Measurements from ENCODE around the gene KDM4C.
A peak's percentile ranks its signal among the peaks of the same experiment; 100 is the strongest.
"Not testable (repeated sequence)": the region's sequence is repeated elsewhere in the genome, so short reads cannot be mapped to it uniquely, and the experiment has no call there.

The KDM4C gene

GRCh38 chr9:6986141-6986815 lies 228.5 kb downstream of the KDM4C start:
- DNase-seq: no peak

GRCh38 chr9:6987381-6987780 lies 229.6 kb downstream of the KDM4C start:
- no peak for DNase-seq

GRCh38 chr9:6991418-6991817 lies 233.6 kb downstream of the KDM4C start:
- DNase-seq: no peak

- no peak for DNase-seq
Observed at GRCh38 chr9:6996061-6996854, 238.5 kb downstream of the KDM4C start.

GRCh38 chr9:6997330-6997729 lies 239.6 kb downstream of the KDM4C start:
- no peak for DNase-seq

- no peak for DNase-seq
Observed at GRCh38 chr9:6999794-7000193, 242.0 kb downstream of the KDM4C start.

- DNase-seq: no peak
Observed at GRCh38 chr9:7001571-7001970, 243.8 kb downstream of the KDM4C start.

GRCh38 chr9:7003861-7004260 lies 246.1 kb downstream of the KDM4C start:
- no peak for DNase-seq

- DNase-seq: no peak
Observed at GRCh38 chr9:7006417-7006816, 248.6 kb downstream of the KDM4C start.

GRCh38 chr9:7008411-7008810 lies 250.6 kb downstream of the KDM4C start:
- DNase-seq: no peak

- no peak for DNase-seq
Observed at GRCh38 chr9:7009065-7009464, 251.3 kb downstream of the KDM4C start.

GRCh38 chr9:7011395-7012067 lies 253.8 kb downstream of the KDM4C start:
- peak; percentile 0 for DNase-seq

- DNase-seq: no peak
Observed at GRCh38 chr9:7027996-7028395, 270.2 kb downstream of the KDM4C start.

- no peak for DNase-seq
Observed at GRCh38 chr9:7028591-7028990, 270.8 kb downstream of the KDM4C start.

- DNase-seq: not testable (repeated sequence)
Observed at GRCh38 chr9:7030943-7031342, 273.2 kb downstream of the KDM4C start.

- no peak for DNase-seq
Observed at GRCh38 chr9:7033076-7034045, 275.6 kb downstream of the KDM4C start.

GRCh38 chr9:7037176-7037575 lies 279.4 kb downstream of the KDM4C start:
- no peak for DNase-seq

- no peak for DNase-seq
Observed at GRCh38 chr9:7042124-7042523, 284.4 kb downstream of the KDM4C start.

GRCh38 chr9:7045361-7045760 lies 287.6 kb downstream of the KDM4C start:
- DNase-seq: no peak

- DNase-seq: no peak
Observed at GRCh38 chr9:7051711-7052110, 293.9 kb downstream of the KDM4C start.

GRCh38 chr9:7053903-7054302 lies 296.1 kb downstream of the KDM4C start:
- no peak for DNase-seq

GRCh38 chr9:7055171-7055903 lies 297.6 kb downstream of the KDM4C start:
- DNase-seq: no peak
